K562 (cell line): ENCODE data around the gene AADAC. TPM values are rescaled to one million over a fixed set of nuclear protein-coding genes. Genes with fewer than 3 reads are reported as not detected.

Experiments
- CEBPG ChIP-seq, 3 experiments: fragments of 200-800 bp in 1 of 3; sonication (Bioruptor generic) in 1 of 3; sonication (generic) in 1 of 3; formaldehyde crosslinking in 1 of 3; IDR thresholded peaks in 2 of 3; conservative IDR thresholded peaks in 1 of 3; 2 replicates each; pipeline versions ENCODE4 v1.6.1 to v1.8.0; 2016 to 2022; ENCODE audit warnings: missing compliant biosample characterization in 2 of 3, missing genetic modification characterization in 2 of 3, mild to moderate bottlenecking in 1 of 3, missing genetic modification reagents in 1 of 3
- CHD1 ChIP-seq: fragments of 200-600 bp; sonication (generic); IDR thresholded peaks from one replicate; pipeline ENCODE4 v1.6.1; 2012; ENCODE audit warnings: mild to moderate bottlenecking, moderate library complexity, low read length, inconsistent platforms
- ELF1 ChIP-seq: fragments of 200-800 bp; sonication (Bioruptor generic); IDR thresholded peaks from 2 replicates; pipeline ENCODE4 v1.6.1; 2016; ENCODE audit warnings: missing genetic modification characterization, missing compliant biosample characterization
- MCM5 ChIP-seq: fragments of 450-650 bp; IDR thresholded peaks from 2 replicates; pipeline ENCODE4 v1.6.1; 2016; ENCODE audit warnings: low read depth
- NFRKB ChIP-seq: fragments of 450-650 bp; IDR thresholded peaks from 2 replicates; pipeline ENCODE4 v1.6.1; 2016; ENCODE audit warnings: low read depth
- POU5F1 ChIP-seq: fragments of 150-350 bp; IDR thresholded peaks from 2 replicates; pipeline ENCODE4 v1.6.1; 2014; ENCODE audit warnings: borderline replicate concordance, low read length, low read depth, mild to moderate bottlenecking; ENCODE audit not compliant: partially characterized antibody
- SRSF9 ChIP-seq: fragments of 200-400 bp; formaldehyde crosslinking; IDR thresholded peaks from 2 replicates; pipeline ENCODE4 v1.6.1; 2017; ENCODE audit warnings: low read depth, low read length, borderline replicate concordance
- STAG1 ChIP-seq: sonication (generic); formaldehyde crosslinking; IDR thresholded peaks from 2 replicates; pipeline ENCODE4 v1.5.0; 2020; ENCODE audit warnings: missing genetic modification reagents, borderline replicate concordance
- TAF1 ChIP-seq: IDR thresholded peaks from 2 replicates; pipeline ENCODE4 v1.6.1; 2011; ENCODE audit warnings: mild to moderate bottlenecking, low read length, moderate library complexity; ENCODE audit not compliant: insufficient read depth, control insufficient read depth, severe bottlenecking; ENCODE audit errors: extremely low read depth
- TEAD1 ChIP-seq, 2 experiments: fragments of 450-650 bp in 1 of 2; sonication (generic) in 1 of 2; formaldehyde crosslinking; IDR thresholded peaks; 2 replicates each; pipeline versions ENCODE4 v1.4.0 to v1.8.0; 2020 to 2022; ENCODE audit warnings: mild to moderate bottlenecking in 2 of 2, missing genetic modification reagents in 1 of 2
- ZBTB7A ChIP-seq: IDR thresholded peaks from 2 replicates; pipeline ENCODE4 v1.6.1; 2011; ENCODE audit warnings: low read depth, mild to moderate bottlenecking, low read length, moderate library complexity, borderline replicate concordance; ENCODE audit not compliant: control insufficient read depth
- ZNF165 ChIP-seq: fragments of 250-450 bp; sonication (Bioruptor Pico); IDR thresholded peaks from 2 replicates; pipeline ENCODE4 v1.4.0; 2020; ENCODE audit warnings: borderline replicate concordance
- ZNF212 ChIP-seq: fragments of 450-650 bp; formaldehyde crosslinking; IDR thresholded peaks from 2 replicates; pipeline ENCODE4 v1.4.0; 2020; ENCODE audit warnings: mild to moderate bottlenecking
- polyA plus RNA-seq, 8 experiments: library from polyadenylated mRNA; depleted of rRNA in 4 of 8; stranded (reverse) in 5 of 8; unstranded in 3 of 8; fragments of >200 nt; fragmentation: Nextera tagmentation in 2 of 8; fragmentation: Illumina TruSeq in 1 of 8; extraction: Ambion mirVana in 2 of 8; extraction: Trizol in 1 of 8; gene quantifications; 2 replicates each; pipeline versions ENCODE4 v1.2.1 to v1.2.3, GENCODE V29; 2011 to 2014; ENCODE audit warnings: inconsistent platforms in 1 of 8, missing spikeins in 1 of 8
- total RNA-seq, 7 experiments: library from RNA; depleted of rRNA in 6 of 7; stranded (reverse); fragments of >200 nt in 6 of 7; fragmentation: Illumina TruSeq in 2 of 7; extraction: Trizol in 2 of 7; gene quantifications; 2 replicates each; pipeline versions ENCODE4 v1.2.1 to v1.2.3, GENCODE V29; 2011 to 2021; ENCODE audit warnings: low replicate concordance in 1 of 7
- TF ChIP-seq, protein P1 (sequence below): fragments of 250-450 bp; sonication (Bioruptor Pico); IDR thresholded peaks from 2 replicates; pipeline ENCODE4 v1.5.0; 2020; ENCODE audit warnings: mild to moderate bottlenecking
- TF ChIP-seq, protein P2 (sequence below): sonication (generic); formaldehyde crosslinking; IDR thresholded peaks from 2 replicates; pipeline ENCODE4 v1.8.1; 2022; ENCODE audit warnings: missing genetic modification reagents
- TF ChIP-seq, protein P3 (sequence below), 2 experiments: IDR thresholded peaks; 2 replicates each; pipeline ENCODE4 v1.6.1; 2012; ENCODE audit warnings: improper control_type of control experiment in 2 of 2, low read depth in 2 of 2, low read length in 2 of 2, borderline replicate concordance in 1 of 2
- TF ChIP-seq, protein P4 (sequence below), 2 experiments: fragments of 450-650 bp in 1 of 2; sonication (generic) in 1 of 2; formaldehyde crosslinking; conservative IDR thresholded peaks; 2 replicates each; pipeline versions ENCODE4 v1.4.0 to v1.8.1; 2020 to 2022; ENCODE audit warnings: mild to moderate bottlenecking in 1 of 2, missing genetic modification reagents in 1 of 2
- TF ChIP-seq, protein P5 (sequence below), 2 experiments: fragments of 250-450 bp in 1 of 2; fragments of 450-650 bp in 1 of 2; sonication (Bioruptor Pico) in 1 of 2; IDR thresholded peaks; 2 replicates each; pipeline versions ENCODE4 v1.6.1 to v1.8.0; 2016 to 2021; ENCODE audit warnings: mild to moderate bottlenecking in 2 of 2, moderate library complexity in 2 of 2, missing compliant biosample characterization in 1 of 2, missing genetic modification characterization in 1 of 2
- TF ChIP-seq, protein P6 (sequence below): IDR thresholded peaks from 3 replicates; pipeline ENCODE4 v1.6.1; 2011; ENCODE audit warnings: borderline replicate concordance, mild to moderate bottlenecking; ENCODE audit not compliant: insufficient read length, insufficient read depth

The AADAC gene
- total and polyA plus RNA-seq, 9 of the 15 experiments (the other 6 are each of a cell fraction or from before 2014, with no cell fraction given) = 0.47 TPM; not detected in 8

DNA sequence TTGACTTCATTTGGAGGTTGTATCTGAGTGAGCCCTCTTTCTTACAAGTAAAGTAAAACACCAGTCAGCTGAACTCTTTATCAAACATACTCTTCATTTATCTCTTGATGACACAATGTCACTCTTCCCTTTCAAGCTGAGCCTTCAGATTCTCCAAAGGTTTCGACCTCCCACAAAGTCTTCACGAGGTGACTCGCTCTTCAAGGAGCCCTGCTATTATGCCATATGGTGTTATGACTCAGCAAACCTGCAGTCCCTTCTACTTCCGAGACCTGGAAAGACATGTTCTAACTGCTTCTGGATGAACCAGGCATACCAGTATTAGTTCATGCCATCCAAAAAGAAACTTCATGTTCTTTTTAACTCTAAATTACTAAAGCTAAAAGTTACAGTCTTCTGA, 23.1 kb downstream of the AADAC start (continued):
- TF ChIP-seq, protein P1, sequence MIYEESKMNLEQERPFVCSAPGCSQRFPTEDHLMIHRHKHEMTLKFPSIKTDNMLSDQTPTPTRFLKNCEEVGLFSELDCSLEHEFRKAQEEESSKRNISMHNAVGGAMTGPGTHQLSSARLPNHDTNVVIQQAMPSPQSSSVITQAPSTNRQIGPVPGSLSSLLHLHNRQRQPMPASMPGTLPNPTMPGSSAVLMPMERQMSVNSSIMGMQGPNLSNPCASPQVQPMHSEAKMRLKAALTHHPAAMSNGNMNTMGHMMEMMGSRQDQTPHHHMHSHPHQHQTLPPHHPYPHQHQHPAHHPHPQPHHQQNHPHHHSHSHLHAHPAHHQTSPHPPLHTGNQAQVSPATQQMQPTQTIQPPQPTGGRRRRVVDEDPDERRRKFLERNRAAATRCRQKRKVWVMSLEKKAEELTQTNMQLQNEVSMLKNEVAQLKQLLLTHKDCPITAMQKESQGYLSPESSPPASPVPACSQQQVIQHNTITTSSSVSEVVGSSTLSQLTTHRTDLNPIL (CRISPR knock-in tag) = no peak
- TF ChIP-seq, protein P2, sequence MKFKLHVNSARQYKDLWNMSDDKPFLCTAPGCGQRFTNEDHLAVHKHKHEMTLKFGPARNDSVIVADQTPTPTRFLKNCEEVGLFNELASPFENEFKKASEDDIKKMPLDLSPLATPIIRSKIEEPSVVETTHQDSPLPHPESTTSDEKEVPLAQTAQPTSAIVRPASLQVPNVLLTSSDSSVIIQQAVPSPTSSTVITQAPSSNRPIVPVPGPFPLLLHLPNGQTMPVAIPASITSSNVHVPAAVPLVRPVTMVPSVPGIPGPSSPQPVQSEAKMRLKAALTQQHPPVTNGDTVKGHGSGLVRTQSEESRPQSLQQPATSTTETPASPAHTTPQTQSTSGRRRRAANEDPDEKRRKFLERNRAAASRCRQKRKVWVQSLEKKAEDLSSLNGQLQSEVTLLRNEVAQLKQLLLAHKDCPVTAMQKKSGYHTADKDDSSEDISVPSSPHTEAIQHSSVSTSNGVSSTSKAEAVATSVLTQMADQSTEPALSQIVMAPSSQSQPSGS (CRISPR knock-in tag) = no peak
- TF ChIP-seq ZBTB7A (no peak), NFRKB (no peak), MCM5 (no peak), TEAD1 (CRISPR knock-in tag; IDR thresholded peaks at IDR 0.05) (no peak), STAG1 (no peak), TAF1 (no peak), CHD1 (no peak), ZNF165 (CRISPR knock-in tag) (no peak), CEBPG (CRISPR knock-in tag; IDR thresholded peaks at IDR 0.05) (no peak), CEBPG (tag; conservative IDR thresholded peaks at IDR 0.05 in 1 of 2, IDR thresholded peaks at IDR 0.05 in 1 of 2) (peak; percentile 40; a peak in 2 of 4 replicates), ELF1 (tag) (0 out of 2 replicates have a peak, but pooled peaks have one; percentile 33), SRSF9 (no peak), ZNF212 (no peak), POU5F1 (no peak)
- TF ChIP-seq, protein P3, sequence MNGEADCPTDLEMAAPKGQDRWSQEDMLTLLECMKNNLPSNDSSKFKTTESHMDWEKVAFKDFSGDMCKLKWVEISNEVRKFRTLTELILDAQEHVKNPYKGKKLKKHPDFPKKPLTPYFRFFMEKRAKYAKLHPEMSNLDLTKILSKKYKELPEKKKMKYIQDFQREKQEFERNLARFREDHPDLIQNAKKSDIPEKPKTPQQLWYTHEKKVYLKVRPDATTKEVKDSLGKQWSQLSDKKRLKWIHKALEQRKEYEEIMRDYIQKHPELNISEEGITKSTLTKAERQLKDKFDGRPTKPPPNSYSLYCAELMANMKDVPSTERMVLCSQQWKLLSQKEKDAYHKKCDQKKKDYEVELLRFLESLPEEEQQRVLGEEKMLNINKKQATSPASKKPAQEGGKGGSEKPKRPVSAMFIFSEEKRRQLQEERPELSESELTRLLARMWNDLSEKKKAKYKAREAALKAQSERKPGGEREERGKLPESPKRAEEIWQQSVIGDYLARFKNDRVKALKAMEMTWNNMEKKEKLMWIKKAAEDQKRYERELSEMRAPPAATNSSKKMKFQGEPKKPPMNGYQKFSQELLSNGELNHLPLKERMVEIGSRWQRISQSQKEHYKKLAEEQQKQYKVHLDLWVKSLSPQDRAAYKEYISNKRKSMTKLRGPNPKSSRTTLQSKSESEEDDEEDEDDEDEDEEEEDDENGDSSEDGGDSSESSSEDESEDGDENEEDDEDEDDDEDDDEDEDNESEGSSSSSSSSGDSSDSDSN (IDR thresholded peaks at IDR 0.05; ENCODE audit: borderline replicate concordance in 1 of 2, low read depth in 2 of 2, low read length in 2 of 2) = no peak
- TF ChIP-seq, protein P4, sequence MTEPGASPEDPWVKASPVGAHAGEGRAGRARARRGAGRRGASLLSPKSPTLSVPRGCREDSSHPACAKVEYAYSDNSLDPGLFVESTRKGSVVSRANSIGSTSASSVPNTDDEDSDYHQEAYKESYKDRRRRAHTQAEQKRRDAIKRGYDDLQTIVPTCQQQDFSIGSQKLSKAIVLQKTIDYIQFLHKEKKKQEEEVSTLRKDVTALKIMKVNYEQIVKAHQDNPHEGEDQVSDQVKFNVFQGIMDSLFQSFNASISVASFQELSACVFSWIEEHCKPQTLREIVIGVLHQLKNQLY (CRISPR knock-in tag; conservative IDR thresholded peaks at IDR 0.05) = no peak
- TF ChIP-seq, protein P5, sequence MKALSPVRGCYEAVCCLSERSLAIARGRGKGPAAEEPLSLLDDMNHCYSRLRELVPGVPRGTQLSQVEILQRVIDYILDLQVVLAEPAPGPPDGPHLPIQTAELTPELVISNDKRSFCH (CRISPR knock-in tag; IDR thresholded peaks at IDR 0.05) = no peak
- TF ChIP-seq, protein P5 (tag; IDR thresholded peaks at IDR 0.05) = 0 out of 2 replicates have a peak, but pooled peaks have one; percentile 42
- TF ChIP-seq, protein P6, sequence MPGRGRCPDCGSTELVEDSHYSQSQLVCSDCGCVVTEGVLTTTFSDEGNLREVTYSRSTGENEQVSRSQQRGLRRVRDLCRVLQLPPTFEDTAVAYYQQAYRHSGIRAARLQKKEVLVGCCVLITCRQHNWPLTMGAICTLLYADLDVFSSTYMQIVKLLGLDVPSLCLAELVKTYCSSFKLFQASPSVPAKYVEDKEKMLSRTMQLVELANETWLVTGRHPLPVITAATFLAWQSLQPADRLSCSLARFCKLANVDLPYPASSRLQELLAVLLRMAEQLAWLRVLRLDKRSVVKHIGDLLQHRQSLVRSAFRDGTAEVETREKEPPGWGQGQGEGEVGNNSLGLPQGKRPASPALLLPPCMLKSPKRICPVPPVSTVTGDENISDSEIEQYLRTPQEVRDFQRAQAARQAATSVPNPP = no peak
